ENCODE results near the gene PARD6B. TPM values are rescaled to one million over a fixed set of nuclear protein-coding genes. Genes with fewer than 3 reads are reported as not detected.
"Not testable (repeated sequence)": the region's sequence is repeated elsewhere in the genome, so short reads cannot be mapped to it uniquely, and the experiment has no call there.

Gene PARD6B
- total RNA-seq, 3 donors from 2014 or later, result 1.4 to 30.6 (median 13.4) TPM

GRCh38 chr20:50692552-50692933 is 38.8 kb upstream of the PARD6B start:
- intact Hi-C loops (cut with DNase I; ENCODE audit: low total_unique reads), result no loop called here
- Histone ChIP-seq H3K9me3 (no peaks in the 10 kb centered on the region), H3K4me1 (no peaks in the 10 kb centered on the region), H3K4me3 (no peak overlapping the region), H3K27ac (peak overlapping the region in 1 of 2 donors; percentile 62), H3K36me3 (no peaks in the 10 kb centered on the region), H3K27me3 (no peaks in the 10 kb centered on the region)
- TF ChIP-seq, protein P1, sequence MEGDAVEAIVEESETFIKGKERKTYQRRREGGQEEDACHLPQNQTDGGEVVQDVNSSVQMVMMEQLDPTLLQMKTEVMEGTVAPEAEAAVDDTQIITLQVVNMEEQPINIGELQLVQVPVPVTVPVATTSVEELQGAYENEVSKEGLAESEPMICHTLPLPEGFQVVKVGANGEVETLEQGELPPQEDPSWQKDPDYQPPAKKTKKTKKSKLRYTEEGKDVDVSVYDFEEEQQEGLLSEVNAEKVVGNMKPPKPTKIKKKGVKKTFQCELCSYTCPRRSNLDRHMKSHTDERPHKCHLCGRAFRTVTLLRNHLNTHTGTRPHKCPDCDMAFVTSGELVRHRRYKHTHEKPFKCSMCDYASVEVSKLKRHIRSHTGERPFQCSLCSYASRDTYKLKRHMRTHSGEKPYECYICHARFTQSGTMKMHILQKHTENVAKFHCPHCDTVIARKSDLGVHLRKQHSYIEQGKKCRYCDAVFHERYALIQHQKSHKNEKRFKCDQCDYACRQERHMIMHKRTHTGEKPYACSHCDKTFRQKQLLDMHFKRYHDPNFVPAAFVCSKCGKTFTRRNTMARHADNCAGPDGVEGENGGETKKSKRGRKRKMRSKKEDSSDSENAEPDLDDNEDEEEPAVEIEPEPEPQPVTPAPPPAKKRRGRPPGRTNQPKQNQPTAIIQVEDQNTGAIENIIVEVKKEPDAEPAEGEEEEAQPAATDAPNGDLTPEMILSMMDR (IDR thresholded peaks at IDR 0.05), result no peak
- TF ChIP-seq POLR2AphosphoS5 (IDR thresholded peaks at IDR 0.05), result no peak
- TF ChIP-seq POLR2A (IDR thresholded peaks at IDR 0.05), result no peak
- no peak for DNase-seq (ENCODE audit: low spot score in 2 of 2)

DNA sequence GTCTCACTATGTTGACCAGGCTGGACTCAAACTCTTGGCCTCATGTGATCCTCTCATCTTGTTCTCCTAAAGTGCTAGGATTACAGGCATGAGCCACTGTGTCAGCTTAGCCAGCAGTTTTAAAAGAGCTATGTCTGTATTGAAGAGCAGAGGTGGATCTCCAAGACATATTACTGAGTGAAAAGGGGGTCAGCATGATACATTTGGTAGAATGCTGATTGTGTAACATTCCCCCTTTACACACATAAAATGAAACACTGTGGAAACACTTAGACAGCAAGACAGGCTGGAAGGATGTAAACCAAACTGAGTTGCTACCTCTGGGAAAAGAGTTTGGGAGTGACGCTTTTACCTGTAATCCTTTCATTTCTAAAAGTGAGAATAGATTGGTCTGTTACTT is 38.4 kb upstream of the PARD6B start:
- DNase-seq (ENCODE audit: low spot score in 2 of 2), result no peak
- no peaks in the 10 kb centered on the region for H3K4me1 ChIP-seq
- intact Hi-C loops (cut with DNase I; ENCODE audit: low total_unique reads), result no loop called here
- H3K36me3 ChIP-seq, result no peaks in the 10 kb centered on the region
- TF ChIP-seq, protein P1 (IDR thresholded peaks at IDR 0.05), result no peak
- no peak for TF ChIP-seq POLR2AphosphoS5 (IDR thresholded peaks at IDR 0.05)
- TF ChIP-seq POLR2A (IDR thresholded peaks at IDR 0.05), result no peak
- no peaks in the 10 kb centered on the region for H3K27me3 ChIP-seq
- no peak overlapping the region for H3K27ac ChIP-seq
- no peaks in the 10 kb centered on the region for H3K9me3 ChIP-seq
- H3K4me3 ChIP-seq, result no peak overlapping the region

DNA sequence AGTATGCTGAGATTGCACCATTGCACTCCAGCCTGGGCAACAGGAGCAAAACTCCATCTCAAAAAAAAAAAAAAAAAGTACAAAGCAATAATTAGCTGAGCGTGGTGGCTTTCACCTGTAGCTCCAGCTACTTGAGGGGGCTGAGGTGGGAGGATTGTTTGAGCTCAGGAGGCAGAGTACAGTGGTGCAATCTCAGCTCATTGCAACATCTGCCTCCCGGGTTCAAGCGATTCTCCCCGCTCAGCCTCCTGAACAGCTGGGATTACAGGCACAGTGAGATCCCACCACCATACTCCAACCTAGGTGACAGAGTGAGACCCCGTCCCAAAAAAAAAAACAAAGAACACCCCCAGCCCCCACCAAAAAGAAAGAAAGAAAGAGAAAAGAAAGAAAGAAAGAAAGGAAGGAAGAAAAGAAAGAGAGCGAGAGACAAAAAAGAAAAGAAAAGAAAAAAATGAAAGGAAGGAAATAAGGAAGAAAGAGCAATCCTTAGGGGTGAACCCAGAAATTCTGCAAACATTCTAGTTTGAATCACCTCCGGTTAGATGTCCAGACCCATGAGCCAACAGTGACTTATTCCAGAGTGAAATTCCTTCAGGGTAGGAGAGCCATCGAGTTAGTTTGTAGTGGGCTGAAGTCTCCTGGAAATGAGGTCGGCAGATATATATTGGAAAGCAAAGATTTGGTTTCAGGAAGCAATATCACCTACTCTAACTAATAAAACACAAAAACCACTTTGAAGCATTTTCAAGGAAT is 36.8 kb upstream of the PARD6B start:
- Histone ChIP-seq H3K36me3 (no peaks in the 10 kb centered on the region), H3K27ac (peak overlapping the region; percentile 34 to 64), H3K4me3 (no peak overlapping the region), H3K27me3 (no peaks in the 10 kb centered on the region), H3K9me3 (no peaks in the 10 kb centered on the region), H3K4me1 (no peaks in the 10 kb centered on the region)
- DNase-seq (ENCODE audit: low spot score in 2 of 2), result no peak
- intact Hi-C loops (cut with DNase I; ENCODE audit: low total_unique reads), result no loop called here
- TF ChIP-seq, protein P1 (IDR thresholded peaks at IDR 0.05), result no peak
- TF ChIP-seq POLR2A (IDR thresholded peaks at IDR 0.05), result no peak
- TF ChIP-seq POLR2AphosphoS5 (IDR thresholded peaks at IDR 0.05), result no peak

DNA sequence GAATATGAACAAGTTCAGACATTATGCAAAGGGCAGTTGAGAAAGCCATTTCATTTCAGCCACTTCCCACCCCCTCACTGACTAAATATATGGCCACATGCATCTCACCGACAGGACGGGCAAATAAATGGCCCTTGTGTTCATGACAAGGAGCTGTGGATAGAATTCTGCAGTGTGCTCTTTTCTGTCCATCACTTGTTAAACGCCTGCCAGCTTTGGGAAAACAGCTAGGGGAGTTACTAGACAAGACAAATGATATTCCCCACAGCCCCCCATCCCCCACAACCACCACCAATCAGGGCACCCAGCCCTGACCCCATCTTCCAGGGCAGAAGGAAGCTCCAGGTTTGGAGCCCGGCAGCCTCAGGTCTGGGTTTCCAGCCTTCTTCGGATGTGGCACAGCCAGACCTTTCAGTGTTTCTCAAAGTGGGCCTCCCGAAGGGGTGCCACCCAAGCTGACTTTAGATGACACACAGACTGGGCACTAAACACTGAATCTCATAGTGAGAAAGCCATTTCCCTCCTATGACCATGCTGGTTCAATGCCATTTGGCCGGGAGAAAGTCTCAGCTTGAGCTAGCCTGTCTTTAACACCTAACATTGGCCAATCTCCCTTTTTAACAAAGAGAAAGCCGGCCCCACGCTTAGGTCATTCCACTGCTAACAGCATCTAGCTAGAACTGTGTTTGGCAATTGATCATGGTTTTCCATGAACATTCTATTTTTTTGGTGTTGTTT is 36.1 kb upstream of the PARD6B start:
- Histone ChIP-seq H3K36me3 (no peaks in the 10 kb centered on the region), H3K4me1 (no peaks in the 10 kb centered on the region), H3K9me3 (no peaks in the 10 kb centered on the region), H3K27me3 (no peaks in the 10 kb centered on the region), H3K27ac (peak overlapping the region; percentile 34 to 64), H3K4me3 (no peak overlapping the region)
- TF ChIP-seq, protein P1 (IDR thresholded peaks at IDR 0.05), result no peak
- TF ChIP-seq POLR2AphosphoS5 (IDR thresholded peaks at IDR 0.05), result peak in 1 of 3 donors; percentile 10
- intact Hi-C loops (cut with DNase I; ENCODE audit: low total_unique reads), result no loop called here
- DNase-seq (ENCODE audit: low spot score in 2 of 2), result peak in 1 of 2 donors; percentile 39

DNA sequence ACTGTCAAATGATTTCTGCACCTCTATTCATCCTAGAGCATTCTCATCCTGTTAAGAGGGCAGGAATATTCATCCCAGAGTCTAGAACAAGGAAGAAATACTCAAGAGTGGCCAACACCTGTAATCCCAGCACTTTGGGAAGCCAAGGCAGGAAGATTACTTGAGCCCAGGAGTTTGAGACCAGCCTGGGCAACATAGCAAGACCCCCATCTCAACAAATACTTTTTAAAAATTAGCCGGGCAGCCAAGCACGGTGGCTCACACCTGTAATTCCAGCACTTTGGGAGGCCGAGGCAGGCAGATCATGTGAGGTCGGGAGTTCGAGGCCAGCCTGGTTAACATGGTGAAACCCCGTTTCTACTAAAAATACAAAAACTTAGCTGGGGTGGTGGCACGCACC is 33.1 kb upstream of the PARD6B start:
- H3K27ac ChIP-seq; DNase-seq (ENCODE audit: low spot score in 2 of 2); intact Hi-C loops (cut with DNase I; ENCODE audit: low total_unique reads); H3K4me1 ChIP-seq; H3K36me3 ChIP-seq; H3K27me3 ChIP-seq; H3K4me3 ChIP-seq; H3K9me3 ChIP-seq: not testable (repeated sequence)

Data from breast epithelium (tissue), 4 donors.